K562 (cell line): ENCODE results near the gene PLCB3. TPM values are rescaled to one million over a fixed set of nuclear protein-coding genes. Genes with fewer than 3 reads are reported as not detected.

Source experiments
- ADNP ChIP-seq: fragments of 200-800 bp; sonication (Bioruptor generic); IDR thresholded peaks from 2 replicates; pipeline ENCODE4 v1.6.1; 2016; ENCODE audit warnings: missing genetic modification characterization, missing compliant biosample characterization
- CBFA2T3 ChIP-seq: fragments of 450-650 bp; IDR thresholded peaks from 2 replicates; pipeline ENCODE4 v1.6.1; 2017
- CREB3 ChIP-seq: fragments of 450-650 bp; conservative IDR thresholded peaks from 2 replicates; pipeline ENCODE4 v1.6.1; 2016; ENCODE audit warnings: missing genetic modification characterization, low read depth, mild to moderate bottlenecking, missing compliant biosample characterization, moderate library complexity
- EP300 ChIP-seq: IDR thresholded peaks from 2 replicates; pipeline ENCODE4 v1.6.1; 2012; ENCODE audit warnings: low read length, improper control_type of control experiment
- HNRNPK ChIP-seq: fragments of 200-400 bp; formaldehyde crosslinking; IDR thresholded peaks from one replicate; pipeline ENCODE4 v1.6.1; 2018; ENCODE audit warnings: mild to moderate bottlenecking, low read depth, low read length; ENCODE audit not compliant: poor library complexity, severe bottlenecking
- ILF3 ChIP-seq: fragments of 450-650 bp; IDR thresholded peaks from 2 replicates; pipeline ENCODE4 v1.6.1; 2018; ENCODE audit warnings: antibody characterized with exemption, mild to moderate bottlenecking, moderate library complexity, borderline replicate concordance
- NFE2 ChIP-seq: IDR thresholded peaks from 2 replicates; pipeline ENCODE4 v1.6.1; 2014; ENCODE audit warnings: antibody characterized with exemption, low read depth
- POLR2AphosphoS2 ChIP-seq: IDR thresholded peaks from 2 replicates; pipeline ENCODE4 v1.6.1; 2012; ENCODE audit warnings: low read length, improper control_type of control experiment
- PTRF ChIP-seq: fragments of 450-650 bp; IDR thresholded peaks from 2 replicates; pipeline ENCODE4 v1.6.1; 2016; ENCODE audit warnings: mild to moderate bottlenecking, missing genetic modification characterization, missing compliant biosample characterization
- RBM25 ChIP-seq: fragments of 200-400 bp; formaldehyde crosslinking; IDR thresholded peaks from 2 replicates; pipeline ENCODE4 v1.6.1; 2018; ENCODE audit warnings: low read length, low read depth, moderate library complexity; ENCODE audit not compliant: severe bottlenecking
- SFPQ ChIP-seq: fragments of 200-400 bp; formaldehyde crosslinking; IDR thresholded peaks from 2 replicates; pipeline ENCODE4 v1.6.1; 2017; ENCODE audit warnings: mild to moderate bottlenecking, low read depth, low read length, moderate library complexity
- SLC30A9 ChIP-seq: fragments of 250-450 bp; sonication (Bioruptor Pico); IDR thresholded peaks from 2 replicates; pipeline ENCODE4 v1.8.0; 2022; ENCODE audit warnings: mild to moderate bottlenecking, moderate library complexity
- SRSF3 ChIP-seq: fragments of 200-400 bp; formaldehyde crosslinking; IDR thresholded peaks from 2 replicates; pipeline ENCODE4 v1.6.1; 2016; ENCODE audit warnings: mild to moderate bottlenecking, low read length, moderate library complexity; ENCODE audit not compliant: insufficient read depth
- TSHZ1 ChIP-seq: fragments of 250-450 bp; sonication (Bioruptor Pico); IDR thresholded peaks from 2 replicates; pipeline ENCODE4 v1.4.0; 2020; ENCODE audit warnings: mild to moderate bottlenecking, moderate library complexity
- ZBTB43 ChIP-seq: sonication (generic); formaldehyde crosslinking; IDR thresholded peaks from 2 replicates; pipeline ENCODE4 v1.8.0; 2023; ENCODE audit warnings: mild to moderate bottlenecking, missing genetic modification reagents
- ZNF239 ChIP-seq: fragments of 250-450 bp; sonication (Bioruptor Pico); IDR thresholded peaks from 2 replicates; pipeline ENCODE4 v1.4.0; 2020; ENCODE audit warnings: mild to moderate bottlenecking
- ZNF431 ChIP-seq: sonication (generic); formaldehyde crosslinking; IDR thresholded peaks from 2 replicates; pipeline ENCODE4 v1.8.0; 2022; ENCODE audit warnings: mild to moderate bottlenecking, missing genetic modification reagents
- ZNF436 ChIP-seq: fragments of 250-450, 450-650 bp; sonication (Bioruptor Pico); formaldehyde crosslinking; IDR thresholded peaks from 2 replicates; pipeline ENCODE4 v1.7.0; 2020; ENCODE audit warnings: mild to moderate bottlenecking
- polyA plus RNA-seq, 8 experiments: library from polyadenylated mRNA; depleted of rRNA in 4 of 8; stranded (reverse) in 5 of 8; unstranded in 3 of 8; fragments of >200 nt; fragmentation: Nextera tagmentation in 2 of 8; fragmentation: Illumina TruSeq in 1 of 8; extraction: Ambion mirVana in 2 of 8; extraction: Trizol in 1 of 8; gene quantifications; 2 replicates each; pipeline versions ENCODE4 v1.2.1 to v1.2.3, GENCODE V29; 2011 to 2014; ENCODE audit warnings: inconsistent platforms in 1 of 8, missing spikeins in 1 of 8
- total RNA-seq, 7 experiments: library from RNA; depleted of rRNA in 6 of 7; stranded (reverse); fragments of >200 nt in 6 of 7; fragmentation: Illumina TruSeq in 2 of 7; extraction: Trizol in 2 of 7; gene quantifications; 2 replicates each; pipeline versions ENCODE4 v1.2.1 to v1.2.3, GENCODE V29; 2011 to 2021; ENCODE audit warnings: low replicate concordance in 1 of 7

The PLCB3 gene
- total and polyA plus RNA-seq, 9 of the 15 experiments (the other 6 are each of a cell fraction or from before 2014, with no cell fraction given): 0.31 to 44.8 (median 14.6) TPM

GRCh38 chr11:64305691-64306562, 54.6 kb downstream of the PLCB3 start (continued):
- TF ChIP-seq POLR2AphosphoS2 (no peak), HNRNPK (peak; percentile 6), CREB3 (no peak), TSHZ1 (CRISPR knock-in tag) (no peak), PTRF (tag) (no peak), ZNF431 (CRISPR knock-in tag) (no peak), ILF3 (no peak), SLC30A9 (CRISPR knock-in tag) (no peak), NFE2 (no peak), SRSF3 (no peak), ZBTB43 (CRISPR knock-in tag) (no peak; the same call in 1 of the 2 replicates), ZNF239 (no peak), CBFA2T3 (no peak), SFPQ (no peak), ZNF436 (CRISPR knock-in tag) (no peak), ADNP (tag) (no peak), RBM25 (no peak), EP300 (no peak; the same call in 1 of the 2 replicates)
